Amniotic stem cell (primary cell): Measurements from ENCODE around the gene NDUFB3.

ENCODE experiments used
- DNase-seq: peaks from one replicate; lab custom pipeline; 2025; lab: John Stamatoyannopoulos, UW

The NDUFB3 gene

DNA sequence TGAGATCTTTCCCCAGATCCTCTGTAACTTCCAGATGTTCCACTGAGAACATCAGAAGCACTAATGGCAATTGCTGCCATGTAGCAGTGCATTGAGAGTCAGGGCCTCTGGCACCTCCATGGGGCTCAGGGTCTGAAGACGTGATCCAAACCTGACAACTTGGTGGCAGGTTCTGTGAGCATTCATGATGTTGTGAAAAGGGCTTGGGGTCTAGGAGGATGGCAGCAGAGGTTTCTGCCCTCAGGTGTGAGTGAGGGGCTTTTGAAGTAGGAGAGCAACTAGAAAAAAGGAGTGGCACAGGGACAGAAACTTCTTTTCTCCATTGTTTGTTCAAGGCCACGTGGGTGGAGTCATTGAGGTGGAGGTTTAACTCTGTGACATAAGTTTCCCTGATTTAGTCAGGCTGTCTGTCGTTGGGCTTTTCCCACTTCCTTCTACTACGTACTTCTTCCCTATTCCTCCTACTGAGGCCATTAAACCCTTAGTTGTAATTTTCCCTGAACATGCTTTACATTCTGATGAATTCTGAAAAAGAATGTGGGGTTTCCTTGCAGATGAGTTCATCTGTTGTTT lies 57.2 kb downstream of the NDUFB3 start:
- no peak for DNase-seq

DNA sequence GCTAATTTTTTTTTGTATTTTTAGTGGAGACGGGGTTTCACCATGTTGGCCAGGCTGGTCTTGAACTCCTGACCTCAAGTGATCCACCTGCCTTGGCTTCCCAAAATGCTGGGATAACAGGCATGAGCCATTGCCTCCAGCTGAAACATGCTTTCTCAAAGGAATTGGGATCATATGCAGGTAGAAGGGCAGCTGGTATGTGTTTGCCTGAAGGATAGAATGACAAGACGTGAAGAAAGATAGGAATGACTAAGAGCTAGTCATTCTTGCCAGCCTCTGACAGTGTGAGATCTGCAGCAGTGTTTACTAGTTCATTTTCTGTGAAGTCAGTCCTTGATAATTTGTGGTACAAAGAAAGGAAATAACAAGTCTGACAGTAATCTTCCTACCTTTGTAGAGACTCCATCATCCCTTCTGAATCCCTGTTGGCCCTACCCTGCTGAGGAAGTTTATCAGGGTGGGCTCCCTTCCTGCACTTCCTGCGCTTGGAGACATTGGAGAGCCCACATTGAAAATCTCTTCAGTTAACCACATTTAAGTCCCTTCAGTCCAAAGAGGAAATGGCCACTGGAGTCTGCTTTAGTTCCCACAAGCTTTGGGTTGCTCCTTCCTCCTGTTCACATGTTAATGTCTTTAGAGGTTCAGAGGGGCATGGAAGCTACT lies 58.9 kb downstream of the NDUFB3 start:
- DNase-seq: peak; percentile 41

DNA sequence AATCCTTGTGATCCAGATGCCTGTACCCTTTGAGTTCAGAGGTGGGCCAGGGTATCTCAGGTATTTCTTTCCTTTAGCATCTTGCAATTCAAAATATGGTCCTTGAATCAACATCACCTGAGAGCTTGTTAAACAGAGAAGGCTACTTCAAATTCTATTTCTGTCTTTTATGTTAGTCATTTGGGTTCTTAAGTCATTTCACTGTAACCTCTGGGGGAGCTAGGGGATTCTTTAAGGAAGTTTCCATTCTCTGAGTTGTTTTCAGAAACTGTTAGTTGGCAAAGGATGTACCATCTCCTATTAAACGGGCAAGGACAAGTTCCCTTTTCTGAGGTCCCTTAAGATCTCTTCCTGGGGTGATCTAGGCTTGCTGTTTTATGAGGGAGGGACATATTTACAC lies 60.7 kb downstream of the NDUFB3 start:
- DNase-seq: no peak
